ENCODE results near the gene EXOC3.
A peak's percentile ranks its signal among the peaks of the same experiment; 100 is the strongest.

EXOC3 gene

GRCh38 chr5:490116-491106 is 47.4 kb downstream of the EXOC3 start:
- no peak for DNase-seq (ENCODE audit: low read depth)
- no peak overlapping the region for H3K4me3 ChIP-seq (ENCODE audit: low read depth, low read length)
- TF ChIP-seq CTCF (conservative IDR thresholded peaks at IDR 0.05; ENCODE audit: low read depth, low read length) = no peak

- H3K4me3 ChIP-seq (ENCODE audit: low read depth, low read length) = no peak overlapping the region
- no peak for DNase-seq (ENCODE audit: low read depth)
- no peak for TF ChIP-seq CTCF (conservative IDR thresholded peaks at IDR 0.05; ENCODE audit: low read depth, low read length)
Measured at GRCh38 chr5:491119-491855, 48.3 kb downstream of the EXOC3 start.

GRCh38 chr5:491856-492155 is 48.8 kb downstream of the EXOC3 start:
- no peak overlapping the region for H3K4me3 ChIP-seq (ENCODE audit: low read depth, low read length)
- DNase-seq (ENCODE audit: low read depth) = no peak
- TF ChIP-seq CTCF (conservative IDR thresholded peaks at IDR 0.05; ENCODE audit: low read depth, low read length) = no peak

- DNase-seq (ENCODE audit: low read depth) = no peak
- no peak overlapping the region for H3K4me3 ChIP-seq (ENCODE audit: low read depth, low read length)
- no peak for TF ChIP-seq CTCF (conservative IDR thresholded peaks at IDR 0.05; ENCODE audit: low read depth, low read length)
Measured at GRCh38 chr5:492314-492893, 49.4 kb downstream of the EXOC3 start.

- H3K4me3 ChIP-seq (ENCODE audit: low read depth, low read length) = no peak overlapping the region
- TF ChIP-seq CTCF (conservative IDR thresholded peaks at IDR 0.05; ENCODE audit: low read depth, low read length) = no peak
Measured at GRCh38 chr5:493119-493701, 50.2 kb downstream of the EXOC3 start.

GRCh38 chr5:493758-494157 is 50.8 kb downstream of the EXOC3 start:
- H3K4me3 ChIP-seq (ENCODE audit: low read depth, low read length) = no peak overlapping the region
- DNase-seq (ENCODE audit: low read depth) = no peak
- no peak for TF ChIP-seq CTCF (conservative IDR thresholded peaks at IDR 0.05; ENCODE audit: low read depth, low read length)

More at GRCh38 chr5:493119-493701, 50.2 kb downstream of the EXOC3 start:
- peak; percentile 11 for DNase-seq (ENCODE audit: low read depth)
